Type B pancreatic cell (in vitro differentiated cells): ENCODE measurements around the gene AUP1. TPM values are rescaled to one million over a fixed set of nuclear protein-coding genes. Genes with fewer than 3 reads are reported as not detected.

Experiments
- DNase-seq: peaks from one replicate; pipeline ENCODE4 v3.0.0; 2021; ENCODE audit warnings: mixed read lengths; ENCODE audit not compliant: unreplicated experiment; ENCODE audit errors: extremely low spot score
- H3K27ac Mint-ChIP-seq: 2 replicates; pipeline ENCODE4 v1.8.0; 2021; ENCODE audit warnings: mild to moderate bottlenecking, mixed read lengths
- H3K27me3 Mint-ChIP-seq: 2 replicates; pipeline ENCODE4 v1.8.0; 2021; ENCODE audit warnings: mixed read lengths
- H3K36me3 Mint-ChIP-seq: 2 replicates; pipeline ENCODE4 v1.8.0; 2021; ENCODE audit warnings: mixed read lengths
- H3K4me1 Mint-ChIP-seq: one replicate; pipeline ENCODE4 v1.8.0; 2021; ENCODE audit warnings: mixed read lengths; ENCODE audit not compliant: unreplicated experiment
- H3K4me3 Mint-ChIP-seq: 2 replicates; pipeline ENCODE4 v1.8.0; 2021; ENCODE audit warnings: mild to moderate bottlenecking, mixed read lengths
- H3K9me3 Mint-ChIP-seq: 2 replicates; pipeline ENCODE4 v1.8.0; 2021; ENCODE audit warnings: mixed read lengths
- CTCF ChIP-seq: fragments of 200-600 bp; sonication (generic); conservative IDR thresholded peaks from 2 replicates; pipeline ENCODE4 v1.5.0; 2021; ENCODE audit warnings: antibody characterized with exemption, mild to moderate bottlenecking
- total RNA-seq: library from RNA; stranded (reverse); gene quantifications from 2 replicates; pipeline ENCODE4 v1.2.1, GENCODE V29; 2021; ENCODE audit warnings: low replicate concordance

Gene AUP1
- total RNA-seq, 1 donor from 2014 or later: 122 TPM

GRCh38 chr2:74512744-74513604 lies 16.5 kb downstream of the AUP1 start:
- Mint-ChIP-seq H3K4me1 (peaks cover 9% of the 10 kb centered on the region), H3K4me3 (peak overlapping the region; percentile 34), H3K27me3 (peaks cover 85% of the 10 kb centered on the region), H3K27ac (no peak overlapping the region), H3K9me3 (no peaks in the 10 kb centered on the region), H3K36me3 (peaks cover 3% of the 10 kb centered on the region)
- no peak for TF ChIP-seq CTCF
- no peak for DNase-seq

- no peak for TF ChIP-seq CTCF
- no peak for DNase-seq
- Mint-ChIP-seq H3K36me3 (peaks cover 6% of the 10 kb centered on the region), H3K4me1 (peaks cover 15% of the 10 kb centered on the region), H3K27me3 (peaks cover 74% of the 10 kb centered on the region), H3K9me3 (no peaks in the 10 kb centered on the region), H3K4me3 (no peak overlapping the region), H3K27ac (no peak overlapping the region)
Observed at GRCh38 chr2:74511104-74511989, 18.2 kb downstream of the AUP1 start.

DNA sequence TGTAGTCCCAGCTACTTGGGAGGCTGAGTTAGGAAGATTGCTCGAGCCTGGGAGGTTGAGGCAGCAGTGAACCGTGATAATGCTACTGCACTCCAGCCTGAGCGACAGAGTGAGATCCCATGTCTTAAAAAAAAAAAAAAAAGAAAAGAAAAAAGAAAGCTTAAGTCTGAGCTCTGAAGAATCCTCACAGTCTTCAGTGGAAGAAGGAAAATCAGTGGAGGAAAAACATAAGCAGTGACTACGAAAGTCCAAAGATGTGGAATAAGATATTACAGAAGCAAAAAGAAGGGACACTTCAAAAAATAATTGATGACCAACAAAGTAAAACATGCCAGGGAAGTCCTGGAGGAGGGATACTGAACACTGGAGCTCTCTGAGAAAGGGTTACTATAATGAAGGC lies 19.2 kb downstream of the AUP1 start:
- H3K9me3 Mint-ChIP-seq: no peaks in the 10 kb centered on the region
- no peak for TF ChIP-seq CTCF
- H3K4me1 Mint-ChIP-seq: peaks cover 15% of the 10 kb centered on the region
- no peak overlapping the region for H3K4me3 Mint-ChIP-seq
- no peak for DNase-seq
- peaks cover 8% of the 10 kb centered on the region for H3K36me3 Mint-ChIP-seq
- H3K27ac Mint-ChIP-seq: no peak overlapping the region
- H3K27me3 Mint-ChIP-seq: peaks cover 65% of the 10 kb centered on the region

DNA sequence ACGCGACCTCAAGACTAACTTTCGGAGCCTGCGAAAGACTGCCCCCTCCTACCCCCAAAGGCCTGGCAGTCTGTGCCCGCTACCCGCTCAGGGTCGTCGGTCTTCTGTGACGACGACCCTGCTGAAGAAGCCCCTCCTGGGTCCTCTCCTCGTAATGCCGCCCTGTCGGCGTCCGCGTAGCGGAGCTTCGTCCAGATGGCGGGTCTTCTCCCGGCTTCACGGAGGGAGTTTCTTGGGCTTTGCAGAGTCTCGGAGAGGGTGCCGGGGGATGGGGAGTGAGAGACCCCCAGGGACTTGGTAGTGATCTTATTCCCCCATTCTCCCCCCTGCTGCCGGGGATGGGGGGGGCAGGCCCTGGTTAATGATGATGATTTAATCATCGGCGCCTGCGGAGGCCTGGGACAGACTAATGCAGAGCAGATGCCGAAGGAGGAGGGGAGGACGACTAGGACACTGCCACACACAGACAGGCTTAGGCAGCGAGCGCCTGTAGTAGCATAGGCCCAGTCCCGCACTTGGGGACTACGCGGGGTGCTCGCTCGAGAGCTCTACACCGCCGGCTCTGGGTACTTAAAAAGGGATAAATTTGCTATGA lies 21.5 kb downstream of the AUP1 start:
- Mint-ChIP-seq H3K27ac (peak overlapping the region; percentile 99), H3K9me3 (no peaks in the 10 kb centered on the region), H3K4me1 (peaks cover 26% of the 10 kb centered on the region), H3K4me3 (peak overlapping the region; percentile 99), H3K27me3 (peaks cover 73% of the 10 kb centered on the region), H3K36me3 (peaks cover 22% of the 10 kb centered on the region)
- TF ChIP-seq CTCF: no peak
- peak; percentile 77 for DNase-seq

GRCh38 chr2:74507145-74507925 lies 22.2 kb downstream of the AUP1 start, which contains the start of gene PCGF1:
TSS of gene PCGF1 (minus strand) at chr2:74507695. CDS start at chr2:74507668, 27 bp downstream.
- peak within 1 kb of the TSS; percentile 99 for H3K4me3 Mint-ChIP-seq
- H3K36me3 Mint-ChIP-seq: peaks cover 22% of the 10 kb centered on the region
- H3K27me3 Mint-ChIP-seq: peaks cover 72% of the 10 kb centered on the region
- peak; percentile 75 for TF ChIP-seq CTCF
- H3K27ac Mint-ChIP-seq: peak within 1 kb of the TSS; percentile 99
- no peaks in the 10 kb centered on the region for H3K9me3 Mint-ChIP-seq
- DNase-seq: peak; percentile 96
- peaks cover 30% of the 10 kb centered on the region for H3K4me1 Mint-ChIP-seq
